ENCODE data around the gene VPS13D.

DNA sequence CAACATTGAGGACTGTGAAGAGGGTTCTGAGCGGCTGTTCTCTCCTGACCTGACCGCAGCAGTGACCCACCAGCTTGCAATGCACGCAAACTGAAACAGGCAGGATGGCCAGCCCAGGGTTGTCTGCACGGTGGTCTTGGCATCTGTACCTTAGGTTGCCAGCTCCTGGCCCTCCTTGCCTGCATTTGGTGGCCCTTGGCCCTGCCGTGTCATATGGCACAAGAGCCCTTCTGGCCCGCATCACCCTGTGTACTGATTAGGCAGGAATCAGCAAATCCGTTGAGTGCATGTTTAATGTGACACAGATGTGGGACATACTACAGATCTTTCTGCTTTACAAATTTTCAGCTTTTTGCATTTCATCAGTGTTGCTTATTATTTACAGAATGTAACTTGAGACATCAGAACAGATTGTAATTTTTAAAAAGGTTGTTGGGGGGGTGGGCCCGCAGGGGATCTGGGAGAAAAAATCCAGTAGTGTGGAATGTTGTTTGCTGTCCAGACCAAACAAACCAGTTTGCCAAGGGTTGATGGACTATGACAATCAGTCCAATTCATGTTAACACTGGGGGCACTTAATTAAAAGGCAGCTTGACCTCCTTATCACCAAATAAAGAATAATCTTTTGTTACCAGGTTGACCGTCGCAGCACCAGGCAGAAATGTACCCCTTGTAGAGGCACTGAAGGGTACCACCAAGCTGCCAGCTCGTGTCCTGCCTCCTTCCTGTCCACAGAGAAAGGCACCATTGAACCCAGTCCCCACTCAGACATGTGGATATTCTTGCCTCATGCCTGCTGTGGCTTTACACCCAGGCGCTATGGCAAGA lies 255.6 kb downstream of the VPS13D start:
- TF ChIP-seq, protein P1, sequence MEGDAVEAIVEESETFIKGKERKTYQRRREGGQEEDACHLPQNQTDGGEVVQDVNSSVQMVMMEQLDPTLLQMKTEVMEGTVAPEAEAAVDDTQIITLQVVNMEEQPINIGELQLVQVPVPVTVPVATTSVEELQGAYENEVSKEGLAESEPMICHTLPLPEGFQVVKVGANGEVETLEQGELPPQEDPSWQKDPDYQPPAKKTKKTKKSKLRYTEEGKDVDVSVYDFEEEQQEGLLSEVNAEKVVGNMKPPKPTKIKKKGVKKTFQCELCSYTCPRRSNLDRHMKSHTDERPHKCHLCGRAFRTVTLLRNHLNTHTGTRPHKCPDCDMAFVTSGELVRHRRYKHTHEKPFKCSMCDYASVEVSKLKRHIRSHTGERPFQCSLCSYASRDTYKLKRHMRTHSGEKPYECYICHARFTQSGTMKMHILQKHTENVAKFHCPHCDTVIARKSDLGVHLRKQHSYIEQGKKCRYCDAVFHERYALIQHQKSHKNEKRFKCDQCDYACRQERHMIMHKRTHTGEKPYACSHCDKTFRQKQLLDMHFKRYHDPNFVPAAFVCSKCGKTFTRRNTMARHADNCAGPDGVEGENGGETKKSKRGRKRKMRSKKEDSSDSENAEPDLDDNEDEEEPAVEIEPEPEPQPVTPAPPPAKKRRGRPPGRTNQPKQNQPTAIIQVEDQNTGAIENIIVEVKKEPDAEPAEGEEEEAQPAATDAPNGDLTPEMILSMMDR (IDR thresholded peaks at IDR 0.05 in 8 of 11, conservative IDR thresholded peaks at IDR 0.05 in 3 of 11) = no peak
- TF ChIP-seq POLR2AphosphoS5 (IDR thresholded peaks at IDR 0.05) = no peak
